GM12864 (cell line): Measurements from ENCODE around the gene TSPAN3.

Experiments
- DNase-seq: peaks from one replicate; pipeline ENCODE4 v3.0.0-alpha.2; 2011; ENCODE audit warnings: low read depth
- H3K4me3 ChIP-seq: 2 replicates; pipeline ENCODE4 v1.5.1; 2011; ENCODE audit warnings: mild to moderate bottlenecking, low read depth, low read length, control low read depth
- TF ChIP-seq, protein P1 (sequence below): IDR thresholded peaks from 2 replicates; pipeline ENCODE4 v1.5.1; 2011; ENCODE audit warnings: low read depth, mild to moderate bottlenecking, moderate library complexity, low read length, control low read depth, inconsistent platforms; ENCODE audit errors: missing control alignments

Gene TSPAN3

DNA sequence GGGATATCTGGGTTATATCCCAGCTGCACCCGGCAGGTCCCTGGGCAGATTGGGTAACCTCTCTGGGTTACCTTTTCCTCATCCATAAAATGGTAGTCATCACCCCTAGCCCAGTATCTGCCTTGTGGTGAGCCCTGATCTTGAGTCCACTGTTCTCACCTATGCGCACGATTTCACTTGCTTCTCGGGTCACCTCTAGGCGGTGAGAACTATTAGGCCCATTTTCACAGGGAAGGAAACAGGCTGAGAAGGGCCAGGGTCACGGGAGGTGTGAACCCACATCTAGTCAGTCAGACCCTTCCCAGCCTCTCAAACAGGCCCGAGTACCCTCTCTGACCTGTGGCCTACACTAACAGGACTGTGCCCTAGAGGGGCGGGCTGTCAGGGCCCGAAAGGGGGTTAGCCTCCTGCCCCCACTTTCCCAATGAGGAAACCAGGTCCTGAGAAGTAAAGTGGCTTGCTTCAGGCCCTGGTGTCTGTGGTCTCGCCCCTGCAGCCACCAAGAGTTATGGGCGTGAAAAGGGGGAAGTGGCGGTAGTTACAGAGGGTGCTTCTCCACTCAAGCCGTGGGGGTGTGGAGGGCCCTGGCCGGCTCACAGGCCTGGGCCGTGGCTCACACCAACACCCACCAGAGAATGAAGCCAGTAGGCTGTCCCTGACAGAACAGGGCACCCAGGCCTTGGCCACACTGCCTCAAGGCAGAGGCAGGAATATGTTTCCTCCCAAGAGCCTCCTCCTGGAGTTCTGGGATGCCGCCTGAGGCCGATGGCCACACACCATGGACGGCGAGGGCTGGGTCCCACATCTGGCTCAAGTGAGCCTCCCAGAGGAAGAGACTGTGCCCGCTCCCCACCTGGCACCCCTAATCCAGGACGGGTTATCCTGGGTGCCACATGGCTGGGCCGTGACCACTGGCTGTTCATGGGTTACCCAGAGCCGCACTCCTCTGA lies 56.5 kb downstream of the TSPAN3 start:
- no peak overlapping the region for H3K4me3 ChIP-seq
- no peak for DNase-seq
- TF ChIP-seq, protein P1, sequence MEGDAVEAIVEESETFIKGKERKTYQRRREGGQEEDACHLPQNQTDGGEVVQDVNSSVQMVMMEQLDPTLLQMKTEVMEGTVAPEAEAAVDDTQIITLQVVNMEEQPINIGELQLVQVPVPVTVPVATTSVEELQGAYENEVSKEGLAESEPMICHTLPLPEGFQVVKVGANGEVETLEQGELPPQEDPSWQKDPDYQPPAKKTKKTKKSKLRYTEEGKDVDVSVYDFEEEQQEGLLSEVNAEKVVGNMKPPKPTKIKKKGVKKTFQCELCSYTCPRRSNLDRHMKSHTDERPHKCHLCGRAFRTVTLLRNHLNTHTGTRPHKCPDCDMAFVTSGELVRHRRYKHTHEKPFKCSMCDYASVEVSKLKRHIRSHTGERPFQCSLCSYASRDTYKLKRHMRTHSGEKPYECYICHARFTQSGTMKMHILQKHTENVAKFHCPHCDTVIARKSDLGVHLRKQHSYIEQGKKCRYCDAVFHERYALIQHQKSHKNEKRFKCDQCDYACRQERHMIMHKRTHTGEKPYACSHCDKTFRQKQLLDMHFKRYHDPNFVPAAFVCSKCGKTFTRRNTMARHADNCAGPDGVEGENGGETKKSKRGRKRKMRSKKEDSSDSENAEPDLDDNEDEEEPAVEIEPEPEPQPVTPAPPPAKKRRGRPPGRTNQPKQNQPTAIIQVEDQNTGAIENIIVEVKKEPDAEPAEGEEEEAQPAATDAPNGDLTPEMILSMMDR, result no peak

DNA sequence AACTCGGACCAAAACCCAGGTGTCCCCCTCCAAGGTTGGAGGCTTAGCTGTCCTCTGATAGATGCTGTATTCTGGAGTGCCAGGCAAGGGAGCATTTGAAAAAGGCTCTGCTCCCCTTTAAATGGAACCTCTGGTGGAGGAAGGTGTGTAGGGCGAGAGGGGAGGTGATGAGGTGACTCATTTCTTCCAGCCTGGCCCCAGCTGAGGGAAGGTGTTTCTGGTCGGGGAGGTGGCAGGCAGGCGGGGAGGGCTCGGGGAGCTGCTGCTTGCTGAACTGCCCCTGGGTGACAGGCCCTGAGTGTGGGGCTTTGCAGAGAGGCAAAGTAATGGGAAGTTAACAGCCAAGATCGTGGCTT lies 57.2 kb downstream of the TSPAN3 start:
- no peak overlapping the region for H3K4me3 ChIP-seq
- TF ChIP-seq, protein P1, result peak; percentile 12
- DNase-seq, result no peak

DNA sequence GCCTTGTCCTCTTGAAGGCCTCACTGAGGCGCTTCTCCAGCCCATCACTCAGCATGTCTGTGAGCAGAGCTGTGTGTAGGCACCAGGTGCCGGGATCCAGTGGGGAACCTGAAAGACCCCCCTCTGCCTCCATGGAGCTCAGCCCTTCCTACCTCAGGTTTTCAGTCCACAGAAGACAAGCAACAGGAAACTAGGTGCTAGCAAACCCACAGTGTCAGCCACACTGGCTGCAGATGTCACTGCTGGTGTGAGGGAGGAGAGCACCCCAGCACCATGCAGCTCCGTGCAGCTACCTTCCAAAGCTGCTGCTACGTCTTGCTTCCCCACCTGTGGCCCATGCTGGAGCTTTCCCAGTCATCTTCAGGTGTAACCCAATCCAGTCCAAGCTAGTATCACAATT lies 58.0 kb downstream of the TSPAN3 start:
- no peak overlapping the region for H3K4me3 ChIP-seq
- TF ChIP-seq, protein P1, result no peak
- DNase-seq, result no peak

DNA sequence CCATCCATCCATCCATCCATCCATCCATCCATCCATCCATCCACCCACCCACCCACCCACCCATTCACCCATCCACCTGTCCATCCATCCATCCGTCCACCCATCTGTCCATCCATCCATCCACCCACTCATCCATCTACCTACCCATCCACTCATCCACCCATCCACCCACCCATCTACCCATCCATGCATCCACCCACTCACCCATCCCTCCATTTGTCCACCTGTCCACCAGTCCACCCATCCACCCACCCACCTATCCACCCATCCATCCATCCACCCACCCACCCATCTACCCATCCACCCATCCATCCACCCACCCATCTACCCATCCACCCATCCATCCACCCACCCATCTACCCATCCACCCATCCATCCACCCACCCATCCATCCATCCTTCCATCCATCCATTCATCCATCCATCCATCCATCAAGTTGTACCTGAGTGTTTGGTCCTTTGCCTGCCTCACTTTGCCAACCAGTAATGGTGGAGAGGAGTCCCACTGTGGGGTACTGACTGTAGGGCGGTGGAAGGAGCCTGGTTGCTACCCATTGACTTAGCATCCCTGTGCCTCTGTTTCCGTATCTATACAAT lies 58.7 kb downstream of the TSPAN3 start:
- no peak for DNase-seq
- no peak overlapping the region for H3K4me3 ChIP-seq
- TF ChIP-seq, protein P1, result no peak

DNA sequence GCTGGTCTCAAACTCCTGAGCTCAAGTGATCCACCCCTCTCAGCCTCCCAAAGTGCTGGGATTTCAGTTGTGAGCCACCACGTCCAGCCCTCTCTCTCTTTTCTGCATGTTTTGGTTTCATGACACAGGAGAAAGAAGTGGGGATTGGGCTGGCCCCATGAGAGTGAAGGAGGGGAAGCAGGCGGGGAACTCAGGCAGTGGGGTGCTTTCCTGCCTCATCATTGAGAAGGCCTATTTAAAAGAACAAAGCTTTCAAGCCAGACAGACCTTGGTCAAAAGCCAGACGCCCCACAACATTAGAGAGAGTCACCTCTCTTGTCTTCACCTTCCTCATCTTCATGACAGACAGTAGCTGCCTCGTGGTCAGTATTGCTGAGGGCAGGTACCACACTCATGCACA lies 60.1 kb downstream of the TSPAN3 start:
- H3K4me3 ChIP-seq, result no peak overlapping the region
- no peak for DNase-seq
- TF ChIP-seq, protein P1, result no peak

DNA sequence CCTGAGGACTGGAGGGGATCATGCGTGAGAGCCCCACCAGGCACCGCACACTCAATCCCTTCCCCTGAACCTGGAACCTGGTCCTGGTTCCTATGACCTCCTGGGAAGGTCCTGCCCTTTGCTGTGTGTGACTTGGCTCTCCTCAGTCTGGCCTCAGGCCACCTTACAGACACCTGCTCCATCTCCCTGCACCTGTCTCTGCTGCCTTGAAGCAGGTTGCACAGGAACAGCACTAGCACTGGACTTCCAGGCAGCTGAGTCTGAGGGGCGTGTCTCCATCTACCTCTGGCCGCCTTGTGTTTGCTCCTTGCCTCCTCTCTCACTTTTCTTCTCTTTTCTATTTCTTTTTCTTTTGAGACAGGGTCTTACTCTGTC lies 60.6 kb downstream of the TSPAN3 start:
- TF ChIP-seq, protein P1, result no peak
- DNase-seq, result no peak
- no peak overlapping the region for H3K4me3 ChIP-seq
